GM18502 (cell line): ENCODE measurements around the gene MRPL38.

Experiments
- ATAC-seq: cut with Tn5 transposase; IDR thresholded peaks from one replicate; pipeline ENCODE4 v1.9.1; 2021; ENCODE audit warnings: mild to moderate bottlenecking; ENCODE audit not compliant: unreplicated experiment, poor library complexity

Gene MRPL38

DNA sequence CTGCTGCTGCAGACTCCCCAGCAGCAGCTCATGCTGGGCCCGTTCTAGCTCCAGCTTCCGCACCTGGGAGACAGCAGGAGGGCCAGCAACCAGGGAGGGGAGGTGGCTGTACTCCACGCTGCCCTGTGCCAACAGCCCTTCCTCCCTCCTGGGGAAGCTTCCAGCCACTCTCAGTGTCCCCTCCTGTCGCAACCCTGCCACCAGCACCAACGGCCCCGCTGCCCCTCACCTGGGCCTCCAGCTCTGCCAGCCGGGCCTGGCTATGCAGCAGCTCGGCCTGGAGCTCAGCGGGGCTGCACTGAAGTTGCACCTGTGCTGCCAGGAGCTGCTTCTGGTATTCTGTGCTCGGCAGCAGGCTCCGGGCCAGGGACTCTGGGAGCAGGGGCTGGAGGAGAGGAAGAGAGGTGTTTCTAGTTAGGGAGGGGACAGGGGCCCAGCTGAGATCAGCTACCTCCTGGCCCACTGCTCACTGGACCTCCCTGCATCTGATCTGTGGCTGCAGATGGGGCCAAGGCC is 15.4 kb upstream of the MRPL38 start:
- ATAC-seq, result no peak

DNA sequence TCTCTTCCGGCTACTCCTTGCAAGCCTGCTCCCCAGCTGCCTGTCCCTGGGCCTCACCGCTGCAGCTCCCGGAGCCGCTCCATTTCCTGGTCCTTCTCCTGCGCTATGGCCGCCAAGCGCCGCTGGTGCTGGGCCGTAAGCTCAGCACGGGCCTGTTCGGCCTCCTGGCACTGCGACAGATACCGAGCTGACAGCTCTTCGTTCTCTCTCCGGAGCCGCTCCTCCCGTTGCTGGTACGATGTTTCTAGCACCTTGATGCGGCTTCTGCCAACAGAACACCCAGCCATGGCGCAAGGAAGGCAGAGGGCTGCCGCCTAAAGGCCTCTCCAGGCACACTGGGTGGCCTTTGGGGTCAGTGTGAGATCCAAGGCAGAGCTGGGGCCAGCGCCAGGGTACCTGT is 14.9 kb upstream of the MRPL38 start:
- no peak for ATAC-seq

DNA sequence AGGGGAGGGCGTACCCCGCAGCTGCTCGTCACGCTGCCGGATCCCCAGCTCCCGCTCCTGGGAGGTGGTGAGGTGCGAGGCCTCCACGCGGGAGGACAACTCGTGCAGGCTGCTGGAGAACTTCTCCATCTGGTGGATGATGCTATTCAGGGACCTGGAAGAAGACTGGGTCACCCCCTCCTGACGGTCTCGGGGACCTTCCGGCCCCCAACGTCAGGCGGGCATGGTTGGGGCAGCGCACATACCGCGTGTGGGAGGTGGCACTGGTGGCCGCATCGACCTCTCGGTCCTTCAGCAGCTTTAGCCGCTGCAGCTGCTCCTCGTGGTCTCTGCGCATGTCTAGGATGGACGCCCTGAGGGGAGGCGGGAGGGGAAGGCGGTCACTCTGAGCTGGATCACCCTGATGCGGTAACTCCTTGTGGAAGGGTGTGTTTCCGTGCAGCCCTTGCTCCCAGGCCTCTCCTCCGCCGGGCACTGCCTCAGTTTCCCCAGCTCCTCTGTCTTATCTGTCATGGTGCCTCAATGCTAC is 13.3 kb upstream of the MRPL38 start:
- no peak for ATAC-seq

DNA sequence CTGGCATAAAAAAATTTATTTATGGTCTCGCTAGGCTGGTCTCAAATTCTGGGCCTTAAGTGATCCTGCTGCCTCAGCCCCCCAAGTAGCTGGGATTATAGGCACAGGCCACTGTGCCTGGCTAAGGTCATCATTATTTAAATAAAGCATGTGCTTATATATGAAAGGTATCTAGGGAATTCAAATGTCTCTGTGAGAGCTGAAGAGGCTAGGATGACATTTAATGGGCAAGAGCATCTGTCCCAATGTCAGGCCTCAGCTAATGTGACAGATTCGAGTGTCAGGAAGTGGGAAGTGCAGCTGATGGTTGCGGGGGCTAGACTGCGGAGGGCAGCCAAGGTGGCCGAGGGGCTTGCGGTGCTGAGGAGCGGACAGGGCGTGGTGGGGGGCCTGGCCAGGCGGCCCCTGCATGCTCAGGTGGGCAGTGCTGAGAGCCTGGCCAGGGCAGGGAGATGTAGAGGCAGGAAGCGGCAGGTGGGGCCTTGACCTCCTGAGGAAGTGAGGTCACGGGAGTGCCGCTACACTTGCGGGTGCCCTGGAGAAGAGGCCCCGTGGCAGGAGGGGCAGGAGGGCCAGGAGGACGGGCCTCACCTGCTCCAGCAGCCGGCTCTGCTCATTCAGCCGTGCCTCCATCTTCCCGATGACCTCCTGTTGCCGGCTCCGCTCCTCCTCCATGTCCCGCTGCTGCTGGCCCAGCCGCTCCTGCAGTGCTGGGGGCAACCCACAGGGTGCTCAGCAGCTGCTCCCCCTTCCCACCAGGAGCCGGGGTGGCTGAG is 12.6 kb upstream of the MRPL38 start:
- no peak for ATAC-seq

DNA sequence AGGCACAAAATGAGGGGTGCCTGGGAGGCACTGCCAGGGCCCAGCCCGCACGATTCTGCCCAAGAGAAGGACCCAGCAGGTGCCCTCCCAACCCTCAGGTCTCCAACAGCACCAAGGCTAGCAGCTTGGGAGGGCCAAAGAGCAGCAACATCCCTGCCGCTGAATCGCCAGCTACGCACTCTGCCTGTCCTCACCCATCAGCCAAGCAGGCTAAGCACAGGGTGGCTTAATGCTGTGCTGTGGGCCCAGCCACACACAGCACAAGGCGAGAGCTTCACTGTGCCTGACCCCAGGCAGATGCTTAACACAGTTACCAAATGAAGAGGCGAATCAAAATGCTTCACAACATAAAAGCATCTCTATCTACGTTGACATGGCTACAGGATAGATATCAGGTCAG is 10.6 kb upstream of the MRPL38 start:
- ATAC-seq, result no peak

DNA sequence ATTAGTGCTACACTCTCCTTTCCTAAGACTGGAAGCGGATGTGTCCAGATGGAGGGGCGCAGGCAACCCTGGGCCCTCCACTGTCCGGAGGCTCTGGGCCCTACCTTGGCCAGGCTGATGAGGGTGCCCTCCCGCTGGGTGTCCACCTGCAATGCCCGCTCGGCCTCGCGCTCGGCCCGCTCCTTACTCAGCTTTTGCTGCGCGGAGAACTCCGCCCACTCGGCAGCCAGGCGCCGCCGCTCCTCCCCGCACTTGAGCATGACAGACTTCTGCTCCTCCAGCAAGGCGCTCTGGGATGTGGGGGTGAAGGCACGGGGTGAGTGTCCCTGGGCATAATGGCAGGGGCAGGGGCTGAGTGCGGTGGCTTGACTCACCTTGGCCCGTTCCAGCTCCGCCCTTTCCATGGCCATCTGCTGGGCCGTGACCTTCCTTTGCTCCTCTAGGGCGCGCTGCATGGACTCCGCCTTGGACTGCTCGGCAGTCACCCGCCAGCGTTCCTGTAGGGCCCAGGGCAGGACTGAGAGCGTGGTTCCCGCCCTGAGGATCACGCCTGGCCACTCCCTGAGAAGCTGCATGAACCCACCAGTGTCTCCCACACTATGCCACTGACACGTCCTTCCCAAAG is 10.1 kb upstream of the MRPL38 start:
- no peak for ATAC-seq

DNA sequence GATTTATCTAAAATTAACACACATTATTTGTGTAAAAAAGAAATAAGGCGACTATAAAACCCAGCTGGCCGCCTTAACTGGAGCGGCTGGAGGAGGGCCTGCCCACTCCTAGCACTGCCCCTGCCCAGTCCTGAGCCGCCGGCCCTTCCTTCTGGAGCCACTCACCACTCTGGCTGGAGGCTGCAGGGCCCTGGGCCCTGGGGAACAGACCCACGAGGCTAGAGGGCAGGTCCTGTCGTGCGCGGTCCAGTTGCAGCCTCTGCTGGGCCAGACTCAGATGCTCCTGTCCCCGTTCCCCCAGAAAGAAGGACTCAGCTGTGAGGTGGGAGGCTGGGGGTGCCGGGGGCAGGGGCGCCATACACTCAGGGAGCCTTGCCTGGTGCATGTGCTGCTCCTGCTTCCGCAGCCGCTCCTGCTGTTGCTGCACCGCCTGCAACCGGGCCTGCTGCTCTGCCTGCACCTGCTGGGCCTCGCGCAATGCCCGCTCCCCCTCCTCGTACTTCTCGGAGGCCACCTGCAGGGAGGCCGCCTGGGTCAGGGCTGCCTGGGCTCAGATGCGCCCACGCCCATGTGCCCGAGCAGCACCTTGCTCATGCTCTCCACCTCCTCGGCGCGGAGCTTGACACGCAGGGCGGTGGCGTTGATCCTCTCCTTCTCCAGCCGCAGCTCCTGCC is 9.0 kb upstream of the MRPL38 start:
- no peak for ATAC-seq

DNA sequence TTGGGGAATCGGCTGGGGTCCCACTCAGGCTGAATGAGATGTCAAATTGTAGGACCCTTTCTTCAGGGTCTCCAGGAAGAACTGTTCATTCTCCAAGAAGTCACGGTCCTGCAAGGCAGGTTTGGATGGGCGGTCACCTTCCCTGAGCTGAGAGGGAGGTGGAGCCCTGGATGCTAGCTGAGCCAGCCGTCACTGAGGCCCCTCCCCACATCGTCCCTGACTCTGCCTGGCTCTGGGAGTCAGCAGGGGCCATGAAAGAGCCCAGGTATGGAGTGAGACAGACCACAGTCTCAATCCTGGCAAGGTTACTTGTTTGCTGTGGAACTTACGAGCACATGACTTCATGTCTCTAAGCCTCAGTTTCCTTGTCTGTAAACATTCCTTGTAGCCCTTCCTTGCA is 6.0 kb upstream of the MRPL38 start:
- no peak for ATAC-seq

DNA sequence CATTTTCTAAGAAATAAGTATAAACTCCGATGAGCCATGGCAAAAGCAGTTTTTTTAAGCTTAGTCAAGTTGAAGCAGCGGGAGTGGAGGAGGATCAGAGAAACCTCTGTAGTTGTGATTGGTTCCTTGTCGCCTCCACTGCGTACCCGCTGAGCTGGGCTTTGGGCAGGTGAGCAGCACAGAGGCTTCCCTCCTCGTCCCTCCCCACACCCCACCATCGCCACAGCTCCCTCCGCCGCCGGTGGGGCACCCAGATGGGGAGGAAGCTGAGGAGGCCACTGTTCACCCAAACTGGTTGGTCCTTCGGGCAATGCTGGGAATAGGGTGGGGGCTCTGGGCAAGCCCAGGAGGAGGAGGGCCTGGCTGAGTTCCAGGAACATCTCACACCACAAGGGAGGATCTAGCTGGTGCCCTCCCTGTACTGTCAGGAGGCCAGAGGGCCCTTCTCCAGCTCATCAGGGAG is 5.2 kb upstream of the MRPL38 start:
- no peak for ATAC-seq

DNA sequence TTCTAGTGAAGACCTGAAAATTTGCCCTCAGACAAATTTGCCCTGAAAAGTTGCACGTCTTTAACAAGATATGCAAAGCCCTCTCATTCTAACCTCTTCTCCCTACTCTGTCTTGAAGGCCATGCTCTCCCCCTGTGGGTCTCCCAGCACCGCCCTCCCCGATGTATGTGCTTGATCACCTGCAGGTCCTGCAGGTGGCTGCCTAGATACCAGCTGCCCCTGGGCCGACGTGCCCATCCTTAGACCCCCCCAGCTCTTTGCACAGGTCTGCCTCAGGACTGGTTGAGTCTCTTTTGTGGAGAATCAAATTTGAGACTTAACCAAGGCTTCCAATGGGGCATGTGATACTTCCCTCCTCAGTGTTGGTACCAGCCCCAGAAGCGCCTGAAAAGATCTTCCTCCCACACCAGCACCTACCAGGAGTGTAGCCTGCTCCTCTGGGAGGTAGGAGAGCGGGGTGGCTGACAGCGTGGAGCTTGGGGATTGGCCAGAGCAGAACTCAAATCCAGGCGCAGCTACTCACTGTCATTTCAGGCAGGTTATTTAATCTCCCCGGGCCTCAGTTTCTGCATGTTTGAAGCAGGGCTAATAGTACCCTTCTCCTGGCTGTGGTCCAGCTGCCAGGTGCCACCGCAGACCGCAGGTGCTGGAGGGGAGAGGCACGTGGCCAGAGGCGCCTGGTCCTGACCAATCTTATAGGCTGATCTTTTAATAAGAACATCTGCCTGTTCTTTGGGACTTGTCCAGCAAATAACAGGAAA is 4.5 kb upstream of the MRPL38 start:
- no peak for ATAC-seq

DNA sequence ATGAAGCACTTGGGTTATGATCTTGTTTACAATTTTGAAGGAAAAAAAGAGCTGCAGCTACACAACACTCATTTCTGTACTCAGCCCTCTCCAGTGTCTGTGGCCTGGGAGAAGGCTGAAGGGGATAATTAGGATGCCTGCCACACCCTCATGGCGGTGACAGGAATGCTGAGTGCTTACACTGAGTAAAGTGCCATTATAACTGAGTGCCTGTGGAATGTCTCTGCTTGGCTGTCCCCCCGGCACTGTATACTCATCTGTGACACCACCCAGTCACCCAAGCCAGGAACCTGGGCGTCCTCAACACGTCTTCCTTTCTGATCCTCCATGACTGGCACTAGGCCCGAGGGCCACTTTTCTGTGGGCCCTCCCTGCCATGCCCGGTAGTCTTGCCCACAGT is 3.5 kb upstream of the MRPL38 start:
- ATAC-seq, result no peak

DNA sequence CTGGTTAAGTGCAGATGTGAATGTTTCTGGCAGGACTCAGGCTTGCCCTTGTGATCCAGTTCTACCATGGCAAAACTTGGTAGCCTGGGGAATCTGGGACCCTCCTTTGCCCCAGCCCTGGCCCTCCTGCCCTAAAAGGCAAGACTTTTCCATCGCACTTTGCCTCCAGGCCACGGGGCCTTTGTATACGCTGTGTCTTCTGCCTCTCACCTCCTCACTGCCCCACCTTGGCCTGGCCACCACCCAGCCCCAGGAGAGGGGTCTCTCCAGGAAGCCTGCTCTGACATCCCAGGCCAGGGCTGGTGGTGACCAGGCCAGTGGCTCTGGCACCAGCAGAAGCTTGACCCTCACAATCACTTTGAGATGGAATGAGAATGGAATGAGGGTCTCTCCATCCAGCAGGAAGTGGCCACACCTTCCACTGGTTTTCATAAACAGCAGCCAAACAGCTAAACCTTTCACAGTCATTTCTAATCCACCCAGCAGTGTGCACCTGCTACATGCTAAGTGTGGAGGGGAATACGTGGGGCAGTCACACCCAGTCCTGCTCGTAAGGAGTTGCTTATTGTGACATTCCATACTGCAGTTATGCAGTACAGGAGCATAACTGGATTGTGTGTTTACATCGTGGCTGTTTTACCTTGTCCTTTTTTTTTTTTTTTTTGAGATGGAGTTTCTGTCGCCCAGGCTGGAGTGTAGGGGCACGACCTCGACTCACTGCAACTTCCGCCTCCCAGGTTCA is 1.6 kb upstream of the MRPL38 start:
- no peak for ATAC-seq

DNA sequence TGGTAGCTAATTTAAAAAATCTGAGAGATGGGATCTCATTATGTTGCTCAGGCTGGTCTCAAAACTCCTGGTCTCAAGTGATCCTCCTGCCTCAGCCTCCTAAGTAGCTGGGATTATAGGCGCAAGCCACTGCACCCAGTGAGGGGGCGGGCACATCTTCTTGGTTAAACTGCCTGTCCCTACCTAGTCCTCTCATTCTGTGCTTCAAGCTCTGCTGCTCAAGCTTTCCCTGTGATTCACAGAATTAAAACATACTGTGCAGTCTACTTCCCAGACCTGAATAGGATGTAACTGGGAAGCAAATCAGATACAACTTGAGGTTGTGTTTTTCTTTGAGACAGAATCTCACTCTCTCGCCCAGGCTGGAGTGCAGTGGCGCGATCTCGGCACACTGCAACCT is 2.3 kb downstream of the MRPL38 start:
- ATAC-seq, result no peak

DNA sequence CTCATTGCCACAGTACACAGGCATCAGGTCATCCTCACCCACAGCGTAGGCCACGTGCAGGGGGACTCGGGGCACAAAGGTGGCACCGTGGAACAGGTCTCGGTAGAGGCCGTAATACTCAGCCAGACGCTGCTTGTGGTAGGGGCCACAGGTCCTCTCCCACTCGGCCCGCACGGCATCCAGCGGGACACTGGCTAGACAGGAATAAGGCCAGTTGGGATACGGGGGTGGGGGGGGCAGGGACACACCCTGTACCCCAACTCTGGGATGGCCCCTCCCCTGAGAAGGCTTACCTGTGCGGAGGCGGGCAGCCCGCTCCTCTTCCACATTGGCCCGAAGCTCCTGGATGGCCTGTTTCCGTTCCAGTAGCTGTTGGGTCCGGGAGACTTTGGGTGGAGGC is 3.0 kb downstream of the MRPL38 start:
- ATAC-seq, result no peak

DNA sequence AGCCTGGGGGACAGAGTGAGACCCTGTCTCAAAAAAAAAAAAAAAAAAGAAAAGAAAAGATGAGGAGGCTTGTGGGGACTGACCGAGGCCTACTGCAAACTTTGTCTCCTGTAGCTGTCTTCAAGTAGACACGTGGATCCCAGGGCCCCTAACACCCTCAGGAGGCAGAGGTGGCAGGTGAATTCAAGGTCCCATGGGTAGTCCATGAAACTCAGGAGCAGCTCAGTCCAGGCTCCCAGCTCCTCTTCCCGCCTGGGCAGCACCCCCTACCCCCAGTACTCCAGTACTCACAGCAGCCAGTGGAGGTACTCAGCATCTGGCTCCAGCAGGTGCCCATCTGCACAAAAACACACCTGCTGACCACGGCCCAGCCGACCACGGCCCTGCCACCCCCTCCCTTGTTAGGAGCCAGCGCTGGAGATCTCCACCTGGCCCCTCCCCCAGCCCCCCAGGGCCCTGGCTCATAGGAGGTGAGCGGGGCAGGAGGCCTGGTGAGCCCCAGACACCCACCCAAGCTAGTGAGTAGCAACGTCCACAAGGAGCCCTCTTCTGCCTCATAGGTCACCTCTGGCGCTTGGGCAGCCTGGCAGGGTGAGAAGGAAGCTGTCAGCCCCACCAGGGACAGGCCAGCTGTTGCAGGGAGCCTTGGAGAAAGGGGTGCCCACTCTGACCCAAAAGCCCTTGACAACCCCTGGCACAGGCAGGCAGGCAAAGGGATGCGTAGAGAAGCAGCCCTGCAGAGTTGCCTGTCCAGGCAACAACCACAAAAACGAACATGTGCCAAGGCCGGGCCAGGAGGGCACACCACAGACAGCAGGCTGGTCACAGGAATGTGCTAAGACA is 3.8 kb downstream of the MRPL38 start:
- ATAC-seq, result no peak

DNA sequence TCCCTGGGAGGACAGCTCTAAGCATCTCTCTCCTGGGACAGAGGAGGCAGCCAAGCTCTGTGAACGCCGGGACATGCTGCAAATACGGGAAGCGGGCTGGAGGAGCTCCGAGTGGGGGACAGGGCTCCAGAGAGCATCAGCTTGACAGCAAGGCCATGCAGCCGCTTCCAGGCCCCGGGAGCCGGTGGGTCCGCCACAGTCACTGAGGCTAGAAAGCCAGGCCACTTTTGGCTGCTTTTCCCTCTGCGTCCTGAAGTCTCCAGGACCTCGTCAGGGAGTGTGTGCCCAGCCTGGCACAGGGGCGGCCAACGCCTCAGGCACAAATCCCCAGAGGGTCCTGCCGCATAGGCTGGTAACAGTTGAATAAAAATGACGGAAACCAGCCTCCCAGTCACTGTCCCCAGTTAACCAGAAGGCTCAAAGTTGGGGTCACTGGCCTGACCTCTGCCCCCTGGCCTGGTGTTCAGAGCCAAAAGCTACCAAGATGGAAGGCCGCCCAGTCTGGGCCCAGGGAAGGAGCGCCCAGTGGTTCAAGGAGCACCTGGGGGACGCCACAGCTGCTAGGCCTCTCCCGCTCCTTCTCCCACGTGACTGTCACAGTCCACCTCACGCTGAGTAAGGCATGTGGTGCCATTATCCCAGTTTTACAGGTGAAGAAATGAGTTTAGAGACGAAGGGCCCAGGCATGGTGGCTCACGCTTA is 4.8 kb downstream of the MRPL38 start:
- no peak for ATAC-seq

DNA sequence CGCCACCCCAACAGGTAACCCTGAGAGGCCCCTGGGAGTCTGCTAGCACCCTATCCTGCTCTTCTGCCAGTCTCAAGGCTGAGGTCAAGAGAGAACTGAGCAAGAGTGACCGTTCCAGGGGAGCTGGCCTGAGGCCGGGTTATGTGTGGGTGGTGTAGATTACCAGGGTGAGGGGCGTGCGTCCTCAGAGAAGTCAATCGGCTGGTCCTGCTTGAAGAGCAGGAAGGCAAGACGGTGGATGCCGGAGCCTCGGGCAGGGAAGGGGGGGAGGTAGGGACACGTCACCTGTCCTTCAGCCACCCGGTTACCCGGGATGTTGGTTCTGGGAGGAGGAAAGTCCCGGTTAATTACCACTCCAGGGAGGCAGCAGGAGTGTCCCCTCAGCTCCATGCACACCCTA is 5.3 kb downstream of the MRPL38 start:
- no peak for ATAC-seq

DNA sequence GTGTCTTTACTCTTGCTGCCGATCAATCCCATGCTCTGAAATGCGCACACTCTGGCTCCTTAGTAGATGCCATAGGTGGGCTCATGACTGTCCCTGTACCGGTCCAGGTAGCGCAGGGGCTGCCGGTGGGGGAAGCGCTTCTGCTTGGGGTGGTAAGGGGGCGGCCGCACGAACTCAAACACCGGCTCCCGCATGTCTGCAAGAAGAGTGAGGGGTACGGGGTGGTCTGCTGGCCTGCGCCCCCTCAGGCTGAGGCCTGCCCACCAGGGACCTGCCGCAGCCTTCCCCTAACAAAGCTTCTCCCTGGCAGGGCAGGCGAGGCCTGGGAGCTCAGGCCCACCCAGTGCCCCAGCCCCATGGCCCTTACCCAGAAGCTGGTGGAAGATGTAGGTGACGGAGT is 5.9 kb downstream of the MRPL38 start:
- no peak for ATAC-seq
